C4-2B (cell line): ENCODE results near the gene ZFHX2.

ENCODE experiments used
- H3K27ac ChIP-seq: fragments of 450-650 bp; 2 replicates; pipeline ENCODE4 v1.5.1; 2017
- ZFX ChIP-seq: fragments of 450-650 bp; IDR thresholded peaks from 2 replicates; pipeline ENCODE4 v1.6.1; 2017
- TF ChIP-seq, protein P1 (sequence below): fragments of 450-650 bp; conservative IDR thresholded peaks from 2 replicates; pipeline ENCODE4 v1.5.1; 2017; ENCODE audit warnings: mild to moderate bottlenecking

ZFHX2 gene

DNA sequence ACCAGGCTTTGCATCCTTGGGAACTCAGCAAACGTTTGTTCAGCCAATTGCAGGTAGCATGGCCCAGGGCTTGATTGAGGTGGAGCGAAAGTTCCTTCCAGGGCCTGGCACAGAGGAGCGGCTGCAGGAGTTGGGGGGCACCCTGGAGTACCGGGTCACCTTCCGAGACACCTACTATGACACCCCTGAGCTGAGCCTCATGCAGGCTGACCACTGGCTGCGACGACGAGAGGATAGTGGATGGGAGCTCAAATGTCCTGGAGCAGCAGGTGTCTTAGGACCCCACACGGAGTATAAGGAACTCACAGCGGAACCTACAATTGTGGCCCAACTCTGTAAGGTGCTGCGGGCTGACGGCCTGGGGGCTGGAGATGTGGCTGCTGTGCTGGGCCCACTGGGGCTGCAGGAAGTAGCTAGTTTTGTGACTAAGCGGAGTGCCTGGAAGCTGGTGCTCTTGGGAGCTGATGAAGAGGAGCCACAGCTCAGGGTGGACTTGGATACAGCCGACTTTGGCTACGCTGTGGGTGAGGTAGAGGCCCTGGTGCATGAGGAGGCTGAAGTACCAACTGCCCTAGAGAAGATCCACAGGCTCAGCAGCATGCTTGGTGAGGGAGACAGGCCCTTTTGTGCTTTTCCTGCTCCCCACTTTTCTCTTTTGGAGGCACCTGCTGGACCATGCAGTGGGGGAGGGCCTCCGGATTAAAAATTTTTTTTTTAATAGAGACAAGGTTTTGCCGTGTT lies 5.3 kb upstream of the ZFHX2 start:
- H3K27ac ChIP-seq = peak overlapping the region; percentile 90
- TF ChIP-seq, protein P1, sequence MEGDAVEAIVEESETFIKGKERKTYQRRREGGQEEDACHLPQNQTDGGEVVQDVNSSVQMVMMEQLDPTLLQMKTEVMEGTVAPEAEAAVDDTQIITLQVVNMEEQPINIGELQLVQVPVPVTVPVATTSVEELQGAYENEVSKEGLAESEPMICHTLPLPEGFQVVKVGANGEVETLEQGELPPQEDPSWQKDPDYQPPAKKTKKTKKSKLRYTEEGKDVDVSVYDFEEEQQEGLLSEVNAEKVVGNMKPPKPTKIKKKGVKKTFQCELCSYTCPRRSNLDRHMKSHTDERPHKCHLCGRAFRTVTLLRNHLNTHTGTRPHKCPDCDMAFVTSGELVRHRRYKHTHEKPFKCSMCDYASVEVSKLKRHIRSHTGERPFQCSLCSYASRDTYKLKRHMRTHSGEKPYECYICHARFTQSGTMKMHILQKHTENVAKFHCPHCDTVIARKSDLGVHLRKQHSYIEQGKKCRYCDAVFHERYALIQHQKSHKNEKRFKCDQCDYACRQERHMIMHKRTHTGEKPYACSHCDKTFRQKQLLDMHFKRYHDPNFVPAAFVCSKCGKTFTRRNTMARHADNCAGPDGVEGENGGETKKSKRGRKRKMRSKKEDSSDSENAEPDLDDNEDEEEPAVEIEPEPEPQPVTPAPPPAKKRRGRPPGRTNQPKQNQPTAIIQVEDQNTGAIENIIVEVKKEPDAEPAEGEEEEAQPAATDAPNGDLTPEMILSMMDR = no peak
- no peak for TF ChIP-seq ZFX

DNA sequence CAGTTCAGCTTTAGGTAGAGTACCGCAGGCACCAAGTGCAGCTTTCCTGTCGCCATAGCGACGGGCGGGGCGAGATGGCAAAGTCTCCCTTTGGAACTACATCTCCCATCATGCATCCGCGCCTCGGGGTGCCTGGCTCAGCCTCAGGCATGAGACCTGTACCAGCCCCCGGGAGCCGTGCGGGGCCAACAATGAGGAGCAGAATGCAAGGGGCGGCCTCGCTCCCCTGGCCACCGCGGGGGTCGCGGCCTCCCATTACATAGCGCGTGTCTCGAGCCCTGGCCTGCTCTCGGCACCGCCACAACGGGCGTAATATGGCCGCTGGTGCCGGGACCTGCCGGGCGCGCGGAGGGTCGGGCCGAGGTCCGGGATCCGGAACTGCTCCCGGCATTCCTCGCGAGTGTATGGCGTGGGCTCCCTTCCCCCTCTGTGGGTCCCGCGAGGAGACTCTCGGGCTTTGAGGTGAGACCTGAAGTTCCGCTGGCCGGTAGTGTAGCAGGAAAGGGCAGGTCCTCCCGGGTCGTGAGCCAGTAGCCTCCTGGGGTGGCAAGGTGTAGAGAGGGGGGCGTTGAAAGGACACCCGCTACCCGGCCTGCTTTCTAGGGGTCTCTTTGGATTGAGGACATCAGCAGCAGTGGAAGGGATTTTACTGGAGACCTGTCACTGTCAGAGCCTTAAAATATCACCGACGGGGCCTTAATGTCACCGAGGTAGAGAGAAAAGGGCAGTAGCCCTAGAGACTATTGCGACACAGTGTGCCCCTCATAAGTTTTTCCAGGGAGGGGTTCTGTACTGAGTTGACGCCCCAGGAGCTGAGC lies 4.5 kb upstream of the ZFHX2 start, which contains the start of gene THTPA:
Gene THTPA (plus strand): TSS at position 390 of the 818 bp plus-strand sequence. CDS start 487 bp downstream, outside the sequence.
- peak within 1 kb of the TSS; percentile 90 for H3K27ac ChIP-seq
- TF ChIP-seq, protein P1 = no peak
- peak; percentile 91 for TF ChIP-seq ZFX

DNA sequence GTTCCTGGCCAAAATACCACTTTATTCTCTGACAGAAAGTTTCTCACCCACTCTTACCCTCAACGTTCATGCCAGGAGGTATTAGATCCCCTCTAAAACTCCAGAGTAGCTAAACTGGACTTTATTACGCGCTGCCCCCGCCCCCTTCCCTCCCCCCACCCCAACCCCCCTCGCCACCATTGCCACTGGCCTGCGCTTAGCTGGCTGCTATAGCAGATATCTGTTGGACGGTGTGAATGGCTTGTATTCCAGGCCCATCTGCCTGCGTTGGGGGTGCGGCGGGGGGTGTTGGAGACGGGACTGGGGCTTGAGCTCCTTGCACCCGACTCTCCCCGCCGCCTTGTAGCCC lies 3.9 kb upstream of the ZFHX2 start:
- H3K27ac ChIP-seq = peak overlapping the region; percentile 90
- no peak for TF ChIP-seq ZFX
- TF ChIP-seq, protein P1 = no peak

GRCh38 chr14:23550812-23551265 lies 726 bp downstream of the ZFHX2 start:
- H3K27ac ChIP-seq = peak overlapping the region; percentile 50
- no peak for TF ChIP-seq ZFX

DNA sequence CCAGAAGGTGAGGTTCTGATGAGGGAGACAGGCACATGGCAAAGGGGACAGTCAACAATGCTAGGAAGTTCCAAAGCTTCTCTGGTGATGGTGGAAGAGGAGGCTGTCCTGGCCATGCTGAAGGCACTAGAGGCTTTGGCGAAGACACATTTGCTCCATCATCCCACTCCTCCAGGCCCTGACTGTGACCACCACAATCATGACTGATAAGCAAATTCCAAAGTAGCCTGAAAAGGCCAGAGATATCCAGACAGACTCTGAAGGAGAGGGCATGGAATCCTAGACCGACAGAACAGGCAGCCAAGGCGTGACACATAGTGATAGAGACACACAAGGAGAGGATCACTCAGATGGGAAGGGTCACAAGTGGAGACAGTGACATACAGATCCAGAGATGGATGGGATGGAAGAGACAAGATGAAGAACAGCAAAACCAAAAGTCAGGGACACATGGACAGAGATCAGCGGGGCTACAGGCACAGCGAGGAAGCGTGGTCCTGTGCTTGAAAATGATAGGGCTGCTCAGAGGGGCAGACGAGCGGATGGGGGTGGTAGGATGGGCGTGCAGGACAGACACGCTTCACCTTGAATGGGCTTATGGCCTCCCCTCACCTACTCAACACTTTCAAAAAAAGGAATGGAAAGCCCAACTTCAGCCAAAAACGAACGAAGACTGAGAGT lies 1.3 kb downstream of the ZFHX2 start:
- no peak overlapping the region; the same call in 1 of the 2 replicates for H3K27ac ChIP-seq

GRCh38 chr14:23548351-23549318 lies 2.9 kb downstream of the ZFHX2 start:
- no peak overlapping the region for H3K27ac ChIP-seq
- TF ChIP-seq ZFX = no peak

More for the DNA sequence above, 1.3 kb downstream of the ZFHX2 start:
- no peak for TF ChIP-seq ZFX
- TF ChIP-seq, protein P1 = no peak

- TF ChIP-seq, protein P1 = no peak
- no peak for TF ChIP-seq ZFX
- H3K27ac ChIP-seq = no peak overlapping the region
Observed at GRCh38 chr14:23547924-23548323, 3.6 kb downstream of the ZFHX2 start.
